CD4-positive, alpha-beta T cell (primary cell): ENCODE data around the gene OR5AP2. TPM values are rescaled to one million over a fixed set of nuclear protein-coding genes. Genes with fewer than 3 reads are reported as not detected.

Experiments used
- ATAC-seq: fragments of 200-7000 bp; cut with Tn5 transposase; one replicate; pipeline ENCODE4 v1.10.0; 2022; ENCODE audit warnings: mild to moderate bottlenecking; ENCODE audit not compliant: poor library complexity
- CTCF ChIA-PET: fragments of 350-600 bp; sonication (Branson Sonifier 250); formaldehyde crosslinking; loops from one replicate; lab custom pipeline; 2021; ENCODE audit warnings: antibody characterized with exemption, inconsistent platforms; lab: Charles Lee
- POLR2A ChIA-PET: fragments of 350-600 bp; sonication (Branson Sonifier 250); formaldehyde crosslinking; loops from one replicate; lab custom pipeline; 2021; ENCODE audit warnings: antibody characterized with exemption, inconsistent platforms; lab: Charles Lee
- DNase-seq, 14 experiments: peaks; one replicate each; pipeline ENCODE4 v3.0.0-alpha.2; 2013 to 2020; ENCODE audit warnings: mixed read lengths in 2 of 14
- H3K27ac ChIP-seq, 2 donors: one replicate each; pipeline versions ENCODE4 v1.5.1 to v1.7.0; 2013; ENCODE audit warnings: low read length in 2 of 2, low read depth in 1 of 2, mild to moderate bottlenecking in 1 of 2
- H3K27me3 ChIP-seq, 2 experiments: 1 replicate in 1 of 2; 2 replicates in 1 of 2; pipeline versions ENCODE4 v1.6.1 to v1.7.0; 2013; ENCODE audit warnings: low read length in 2 of 2, control low read depth in 1 of 2, mild to moderate bottlenecking in 1 of 2, moderate library complexity in 1 of 2; ENCODE audit not compliant: insufficient read depth in 2 of 2, control insufficient read depth in 1 of 2
- H3K36me3 ChIP-seq: one replicate; pipeline ENCODE4 v1.6.1; 2013; ENCODE audit warnings: low read length, control low read depth; ENCODE audit not compliant: insufficient read depth
- H3K4me1 ChIP-seq: one replicate; pipeline ENCODE4 v1.6.1; 2013; ENCODE audit warnings: low read length, control low read depth; ENCODE audit not compliant: insufficient read depth
- H3K4me3 ChIP-seq: one replicate; pipeline ENCODE4 v1.5.1; 2013; ENCODE audit warnings: mild to moderate bottlenecking, low read length, moderate library complexity
- H3K9me3 ChIP-seq, 2 experiments: 1 replicate in 1 of 2; 2 replicates in 1 of 2; pipeline versions ENCODE4 v1.6.1 to v1.7.0; 2013; ENCODE audit warnings: low read length in 2 of 2, mild to moderate bottlenecking in 2 of 2, control low read depth in 1 of 2, moderate library complexity in 1 of 2; ENCODE audit not compliant: control insufficient read depth in 1 of 2, insufficient read depth in 1 of 2
- H3K27ac Mint-ChIP-seq: one replicate; pipeline ENCODE4 v1.8.0; 2020; ENCODE audit warnings: mixed read lengths
- H3K27me3 Mint-ChIP-seq: one replicate; pipeline ENCODE4 v1.8.0; 2021; ENCODE audit warnings: mixed read lengths
- H3K36me3 Mint-ChIP-seq: one replicate; pipeline ENCODE4 v1.8.0; 2021; ENCODE audit warnings: low read depth, mixed read lengths
- H3K4me1 Mint-ChIP-seq: one replicate; pipeline ENCODE4 v1.8.0; 2021; ENCODE audit warnings: low read depth, mixed read lengths
- H3K4me3 Mint-ChIP-seq: one replicate; pipeline ENCODE4 v1.8.0; 2020; ENCODE audit warnings: mild to moderate bottlenecking, mixed read lengths
- H3K9me3 Mint-ChIP-seq: one replicate; pipeline ENCODE4 v1.8.0; 2020; ENCODE audit warnings: mixed read lengths
- CTCF ChIP-seq: fragments of 200-600 bp; IDR thresholded peaks from one replicate; pipeline ENCODE4 v1.8.0; 2022; ENCODE audit warnings: antibody characterized with exemption, mild to moderate bottlenecking
- intact Hi-C, 2 experiments: fragments of 100-400 bp; cut with DNase I in 1 of 2; cut with micrococcal nuclease in 1 of 2; formaldehyde crosslinking; loops; one replicate each; pipeline versions ENCODE4 v1.15.1 to v1.9.0; 2023 to 2025; cut with DNase I, micrococcal nuclease
- total RNA-seq, 174 experiments: library from RNA in 2 of 174; stranded (reverse) in 2 of 174; gene quantifications; one replicate each; pipeline ENCODE4 v1.2.3 and lab custom pipeline; 2021 to 2026

The OR5AP2 gene
- total RNA-seq, 2 experiments from 2014 or later = not detected

GRCh38 chr11:56636861-56637260 is 5.4 kb downstream of the OR5AP2 start:
- H3K36me3 Mint-ChIP-seq = no peaks in the 10 kb centered on the region
- peaks cover 0 to 11% of the 10 kb centered on the region in 2 experiments for H3K9me3 ChIP-seq
- DNase-seq (no peak), ATAC-seq (no peak)
- H3K36me3 ChIP-seq = no peaks in the 10 kb centered on the region
- H3K27me3 Mint-ChIP-seq = no peaks in the 10 kb centered on the region
- no peak overlapping the region for H3K4me3 ChIP-seq
- peaks cover 7% of the 10 kb centered on the region for H3K9me3 Mint-ChIP-seq
- H3K4me1 ChIP-seq = no peaks in the 10 kb centered on the region
- H3K4me1 Mint-ChIP-seq = no peaks in the 10 kb centered on the region
- intact Hi-C loops = no loop called here
- no peak overlapping the region for H3K27ac Mint-ChIP-seq
- no peak overlapping the region for H3K27ac ChIP-seq
- no peaks in the 10 kb centered on the region for H3K27me3 ChIP-seq
- H3K4me3 Mint-ChIP-seq = no peak overlapping the region
- CTCF ChIA-PET = no interaction called here
- POLR2A ChIA-PET = no interaction called here
- TF ChIP-seq CTCF = no peak

GRCh38 chr11:56632329-56632728 is 9.9 kb downstream of the OR5AP2 start:
- intact Hi-C loops = no loop called here
- no peaks in the 10 kb centered on the region for H3K36me3 Mint-ChIP-seq
- CTCF ChIA-PET = no interaction called here
- no peak for TF ChIP-seq CTCF
- no peaks in the 10 kb centered on the region for H3K27me3 ChIP-seq
- H3K36me3 ChIP-seq = no peaks in the 10 kb centered on the region
- H3K27ac Mint-ChIP-seq = no peak overlapping the region
- no peak for DNase-seq
- no peak for ATAC-seq
- no peaks in the 10 kb centered on the region for H3K27me3 Mint-ChIP-seq
- H3K9me3 Mint-ChIP-seq = peaks cover 17% of the 10 kb centered on the region
- peaks cover 0 to 5% of the 10 kb centered on the region in 2 experiments for H3K9me3 ChIP-seq
- H3K4me1 Mint-ChIP-seq = no peaks in the 10 kb centered on the region
- H3K4me3 ChIP-seq = no peak overlapping the region
- POLR2A ChIA-PET = no interaction called here
- no peak overlapping the region for H3K27ac ChIP-seq
- no peaks in the 10 kb centered on the region for H3K4me1 ChIP-seq
- H3K4me3 Mint-ChIP-seq = no peak overlapping the region

- Histone ChIP-seq H3K4me3 (no peak overlapping the region), H3K9me3 (no peaks in the 10 kb centered on the region), H3K36me3 (no peaks in the 10 kb centered on the region), H3K27ac (no peak overlapping the region), H3K27me3 (no peaks in the 10 kb centered on the region), H3K4me1 (no peaks in the 10 kb centered on the region)
- H3K4me1 Mint-ChIP-seq = no peaks in the 10 kb centered on the region
- no peaks in the 10 kb centered on the region for H3K27me3 Mint-ChIP-seq
- POLR2A ChIA-PET = no interaction called here
- TF ChIP-seq CTCF = no peak
- H3K9me3 Mint-ChIP-seq = peaks cover 14% of the 10 kb centered on the region
- CTCF ChIA-PET = no interaction called here
- no peaks in the 10 kb centered on the region for H3K36me3 Mint-ChIP-seq
- intact Hi-C loops = no loop called here
- H3K27ac Mint-ChIP-seq = no peak overlapping the region
- no peak for DNase-seq
- H3K4me3 Mint-ChIP-seq = no peak overlapping the region
- ATAC-seq = no peak
Observed at GRCh38 chr11:56625946-56626345, 16.3 kb downstream of the OR5AP2 start.
